GM12878 (cell line): ENCODE results near the gene CLC. TPM values are rescaled to one million over a fixed set of nuclear protein-coding genes. Genes with fewer than 3 reads are reported as not detected.

ENCODE experiments used
- ATAC-seq: fragments of 200-7000 bp; cut with Tn5 transposase; 3 replicates; pipeline ENCODE4 v1.9.1; 2020; ENCODE audit warnings: mild to moderate bottlenecking, moderate library complexity
- BruUV-seq: library from RNA; stranded (reverse); fragments of 400-500 nt; replicated peaks from 2 replicates; lab custom pipeline; 2021; lab: Mats Ljungman, UMichigan
- CTCF ChIA-PET: fragments of 300-600 bp; sonication (Branson Sonifier 250); formaldehyde crosslinking; extraction: SDS; loops from one replicate; lab custom pipeline; 2021; ENCODE audit warnings: inconsistent platforms; lab: Yijun Ruan, JAX
- POLR2A ChIA-PET: fragments of 350-600 bp; formaldehyde crosslinking; extraction: SDS; loops from one replicate; lab custom pipeline; 2021; ENCODE audit warnings: inconsistent platforms; lab: Charles Lee
- RAD21 ChIA-PET: fragments of 300-600 bp; sonication (Branson Sonifier 250); formaldehyde crosslinking; loops from one replicate; lab custom pipeline; 2023; ENCODE audit warnings: antibody characterized with exemption; ENCODE audit not compliant: unreplicated experiment; lab: Charles Lee
- SMC1A ChIA-PET: fragments of 300-600 bp; sonication (Branson Sonifier 250); formaldehyde crosslinking; loops from one replicate; lab custom pipeline; 2023; ENCODE audit not compliant: unreplicated experiment, uncharacterized antibody; lab: Charles Lee
- DNase-seq: peaks from one replicate; pipeline ENCODE4 v3.0.0-alpha.2; 2011; ENCODE audit warnings: low read depth, low spot score
- FAIRE-seq: peaks from 3 replicates; lab custom pipeline; 2011; peaks lifted over from hg19 to GRCh38; lab: Jason Lieb, UNC
- H2AFZ ChIP-seq: 2 replicates; pipeline ENCODE4 v1.6.0; 2011; ENCODE audit warnings: low read depth, low read length, control low read depth; ENCODE audit not compliant: control insufficient read depth
- H3K27ac ChIP-seq: 2 replicates; pipeline ENCODE4 v1.5.1; 2011; ENCODE audit warnings: control low read depth; ENCODE audit not compliant: control insufficient read depth, insufficient read depth
- H3K27me3 ChIP-seq, 2 experiments: replicated peaks in 1 of 2; 2 replicates each; pipeline versions ENCODE4 v1.6.0 to v1.6.1; 2011; ENCODE audit warnings: low read length in 1 of 2; ENCODE audit not compliant: control insufficient read depth in 2 of 2, insufficient read depth in 2 of 2
- H3K36me3 ChIP-seq, 2 experiments: 2 replicates each; pipeline ENCODE4 v1.5.1; 2011; ENCODE audit warnings: low read length in 1 of 2; ENCODE audit not compliant: control insufficient read depth in 2 of 2, insufficient read depth in 2 of 2
- H3K4me1 ChIP-seq: 2 replicates; pipeline ENCODE4 v1.6.1; 2011; ENCODE audit warnings: mild to moderate bottlenecking, low read length, moderate library complexity, mixed read lengths; ENCODE audit not compliant: control insufficient read depth, insufficient read depth
- H3K4me2 ChIP-seq: 2 replicates; pipeline ENCODE4 v1.6.0; 2011; ENCODE audit warnings: control low read depth; ENCODE audit not compliant: control insufficient read depth, insufficient read depth
- H3K4me3 ChIP-seq: fragments of 200-600 bp; sonication (generic); 2 replicates; pipeline ENCODE4 v1.5.1; 2016
- H3K79me2 ChIP-seq: 2 replicates; pipeline ENCODE4 v1.6.0; 2011; ENCODE audit warnings: low read length; ENCODE audit not compliant: control insufficient read depth, insufficient read depth
- H3K9ac ChIP-seq: 2 replicates; pipeline ENCODE4 v1.8.0; 2011; ENCODE audit warnings: low read length, control low read depth, mixed read lengths; ENCODE audit not compliant: control insufficient read depth, insufficient read depth
- H3K9me3 ChIP-seq: replicated peaks from 3 replicates; pipeline ENCODE4 v1.5.1; 2011; ENCODE audit warnings: mild to moderate bottlenecking, low read length; ENCODE audit not compliant: control insufficient read depth, insufficient read depth
- H4K20me1 ChIP-seq: 2 replicates; pipeline ENCODE4 v1.6.0; 2011; ENCODE audit not compliant: control insufficient read depth, insufficient read depth
- BCL11A ChIP-seq: IDR thresholded peaks from 2 replicates; pipeline ENCODE4 v1.6.1; 2011; ENCODE audit warnings: low read depth, low read length
- BMI1 ChIP-seq: fragments of 450-650 bp; IDR thresholded peaks from 2 replicates; pipeline ENCODE4 v1.6.1; 2016; ENCODE audit warnings: mild to moderate bottlenecking, moderate library complexity, borderline replicate concordance
- EP300 ChIP-seq, 2 experiments: fragments of 150-350 bp in 1 of 2; IDR thresholded peaks; 2 replicates each; pipeline ENCODE4 v1.6.1; 2011 to 2012; ENCODE audit warnings: low read depth in 2 of 2, low read length in 2 of 2, borderline replicate concordance in 1 of 2, improper control_type of control experiment in 1 of 2, inconsistent platforms in 1 of 2; ENCODE audit not compliant: control insufficient read depth in 1 of 2
- IKZF1 ChIP-seq: fragments of 450-650 bp; conservative IDR thresholded peaks from 2 replicates; pipeline ENCODE4 v1.6.1; 2017; ENCODE audit warnings: antibody characterized with exemption, mild to moderate bottlenecking
- IKZF2 ChIP-seq, 2 experiments: fragments of 450-650 bp; IDR thresholded peaks; 2 replicates each; pipeline ENCODE4 v1.6.1; 2017; ENCODE audit warnings: mild to moderate bottlenecking in 2 of 2, moderate library complexity in 2 of 2
- JUNB ChIP-seq: IDR thresholded peaks from 2 replicates; pipeline ENCODE4 v1.6.1; 2016; ENCODE audit warnings: antibody characterized with exemption, mild to moderate bottlenecking
- PML ChIP-seq: IDR thresholded peaks from 2 replicates; pipeline ENCODE4 v1.6.1; 2012; ENCODE audit warnings: low read length, inconsistent platforms
- RAD51 ChIP-seq: fragments of 450-650 bp; IDR thresholded peaks from 2 replicates; pipeline ENCODE4 v1.6.1; 2016; ENCODE audit warnings: moderate library complexity, mild to moderate bottlenecking, inconsistent platforms
- RELB ChIP-seq: fragments of 450-650 bp; IDR thresholded peaks from 2 replicates; pipeline ENCODE4 v1.6.1; 2017; ENCODE audit warnings: low read depth, mild to moderate bottlenecking, moderate library complexity
- SREBF1 ChIP-seq: IDR thresholded peaks from 2 replicates; pipeline ENCODE4 v1.6.1; 2012; ENCODE audit warnings: mild to moderate bottlenecking, low read length
- SUZ12 ChIP-seq: fragments of 200-600 bp; sonication (generic); IDR thresholded peaks from one replicate; pipeline ENCODE4 v1.6.1; 2018; ENCODE audit warnings: antibody characterized with exemption, mild to moderate bottlenecking; ENCODE audit not compliant: unreplicated experiment
- TBL1XR1 ChIP-seq: IDR thresholded peaks from 2 replicates; pipeline ENCODE4 v1.6.1; 2012; ENCODE audit warnings: low read depth, low read length, improper control_type of control experiment
- USF2 ChIP-seq: IDR thresholded peaks from 2 replicates; pipeline ENCODE4 v1.6.1; 2011; ENCODE audit warnings: low read depth, low read length, improper control_type of control experiment, borderline replicate concordance
- ZBED1 ChIP-seq: IDR thresholded peaks from 2 replicates; pipeline ENCODE4 v1.6.1; 2016; ENCODE audit warnings: borderline replicate concordance
- ZBTB40 ChIP-seq: fragments of 450-650 bp; IDR thresholded peaks from 2 replicates; pipeline ENCODE4 v1.6.1; 2016; ENCODE audit warnings: mild to moderate bottlenecking, moderate library complexity, borderline replicate concordance
- ZNF24 ChIP-seq: fragments of 450-650 bp; IDR thresholded peaks from 2 replicates; pipeline ENCODE4 v1.6.1; 2017; ENCODE audit warnings: antibody characterized with exemption, mild to moderate bottlenecking
- WGBS: methylation state at CpG from one replicate; pipeline ENCODE4 v1.1.6; 2016; ENCODE audit warnings: low lambda C conversion rate; ENCODE audit not compliant: insufficient replicate concordance, insufficient coverage; ENCODE audit errors: missing lambda C conversion rate; 5-methylcytosine and 5-hydroxymethylcytosine counted together
- in situ Hi-C: fragments of 300-500 bp; cut with MboI; formaldehyde crosslinking; loops from 9 replicates; pipeline ENCODE4 v1.14.3; 2018; ENCODE audit warnings: mixed read lengths
- intact Hi-C: fragments of 100-400 bp; cut with micrococcal nuclease; formaldehyde crosslinking; loops from one replicate; pipeline ENCODE4 v1.14.2; 2022; ENCODE audit not compliant: unreplicated experiment
- polyA plus RNA-seq, 11 experiments: library from polyadenylated mRNA; depleted of rRNA in 4 of 11; unstranded in 6 of 11; stranded (reverse) in 5 of 11; fragments of >200 nt; fragmentation: Nextera tagmentation in 4 of 11; fragmentation: Illumina TruSeq in 1 of 11; extraction: Ambion mirVana in 4 of 11; extraction: Trizol in 1 of 11; gene quantifications; 1 replicate in 1 of 11; 2 replicates in 10 of 11; pipeline versions ENCODE4 v1.2.1 to v1.2.3, GENCODE V29; 2011 to 2016; ENCODE audit warnings: inconsistent platforms in 2 of 11, missing spikeins in 2 of 11, low read depth in 1 of 11
- total RNA-seq, 4 experiments: library from RNA; depleted of rRNA in 3 of 4; stranded (reverse); fragments of >200 nt in 3 of 4; fragmentation: Illumina TruSeq in 1 of 4; extraction: Trizol in 1 of 4; gene quantifications; 2 replicates each; pipeline versions ENCODE4 v1.2.1 to v1.2.3, GENCODE V29; 2013 to 2021

The CLC gene
- total and polyA plus RNA-seq, 10 of the 15 experiments (the other 5 are each of a cell fraction or from before 2014, with no cell fraction given), result 0.18 to 0.36 (median 0.29) TPM; not detected in 4

GRCh38 chr19:39765091-39766076, 27.6 kb upstream of the CLC start:
- Histone ChIP-seq H2AFZ (no peak overlapping the region), H3K4me2 (no peak overlapping the region), H3K27me3 (no peaks in the 10 kb centered on the region), H3K27ac (no peak overlapping the region), H3K36me3 (no peaks in the 10 kb centered on the region), H3K79me2 (no peaks in the 10 kb centered on the region), H3K4me3 (no peak overlapping the region), H3K9ac (no peak overlapping the region), H3K9me3 (peaks cover 2% of the 10 kb centered on the region; the same call in 1 of the 3 replicates), H3K4me1 (peaks cover 5% of the 10 kb centered on the region), H4K20me1 (no peaks in the 10 kb centered on the region)
- CTCF ChIA-PET, result interaction anchor here (0.6 to 8.0 kb wide), 21 partner anchors 10 to 382 kb away, joined by 3 to 136 read pairs (median 4); partner anchors contain the start of genes DYRK1B, FBL and LGALS14
- POLR2A ChIA-PET, result no interaction called here
- FAIRE-seq, result no peak
- RAD21 ChIA-PET, result interaction anchor here (0.9 to 1.9 kb wide), 5 partner anchors 64 to 92 kb away, joined by 3 to 12 read pairs (median 6); no protein-coding TSS in a partner anchor
- SMC1A ChIA-PET, result interaction anchor here (0.8 to 7.8 kb wide), 11 partner anchors 14 to 214 kb away, joined by 3 to 129 read pairs (median 5); no protein-coding TSS in a partner anchor
- no peak for DNase-seq
- WGBS, result 57% methylated on average over 16 of the region's 16 CpGs
- intact Hi-C loops, result loop anchor here (1.0 to 2.0 kb wide), 3 partner anchors 79 to 215 kb away; no protein-coding TSS in a partner anchor
- in situ Hi-C loops, result no loop called here
- no TSS peak for BruUV-seq
- ATAC-seq, result no peak
- TF ChIP-seq BCL11A, result no peak
- peak; percentile 51 for TF ChIP-seq IKZF1
- TF ChIP-seq JUNB, result no peak
- TF ChIP-seq USF2, result no peak
- TF ChIP-seq TBL1XR1, result no peak
- no peak for TF ChIP-seq SUZ12
- no peak for TF ChIP-seq RAD51
- TF ChIP-seq ZBED1, result no peak
- TF ChIP-seq ZNF24, result no peak
- TF ChIP-seq BMI1, result no peak
- TF ChIP-seq EP300 (IDR thresholded peaks at IDR 0.05; ENCODE audit: borderline replicate concordance in 1 of 2, control insufficient read depth in 1 of 2, low read depth in 2 of 2, low read length in 2 of 2), result no peak
- 0 out of 4 replicates have a peak, but pooled peaks have one; percentile 9 to 18 for TF ChIP-seq IKZF2 (IDR thresholded peaks at IDR 0.05)
- TF ChIP-seq RELB, result no peak
- TF ChIP-seq SREBF1, result no peak
- no peak for TF ChIP-seq PML
- no peak for TF ChIP-seq ZBTB40
